GM23248 (cell line): Measurements from ENCODE around the gene ZNF438.

Experiments used
- EZH2 ChIP-seq: fragments of 200-600 bp; sonication (generic); IDR thresholded peaks from 2 replicates; pipeline ENCODE4 v1.6.1; 2018; ENCODE audit warnings: antibody characterized with exemption, mild to moderate bottlenecking; ENCODE audit not compliant: insufficient read depth, poor library complexity, severe bottlenecking
- EZH2phosphoT487 ChIP-seq: fragments of 200-600 bp; sonication (generic); IDR thresholded peaks from 2 replicates; pipeline ENCODE4 v1.6.1; 2018; ENCODE audit warnings: antibody characterized with exemption, moderate library complexity, mild to moderate bottlenecking, low read depth; ENCODE audit not compliant: insufficient read depth

- TF ChIP-seq EZH2phosphoT487 (no peak), EZH2 (no peak)
Observed at GRCh38 chr10:30811276-30812017, 220.2 kb downstream of the ZNF438 start.
